ENCODE results near the gene SPTBN1.
A peak's percentile ranks its signal among the peaks of the same experiment; 100 is the strongest.

SPTBN1 gene

GRCh38 chr2:54572636-54573536 is 116.8 kb downstream of the SPTBN1 start:
- Histone ChIP-seq H3K36me3 (ENCODE audit: insufficient read depth, low read length) (no peaks in the 10 kb centered on the region), H3K4me3 (peak overlapping the region; percentile 65), H3K9me3 (ENCODE audit: low read depth, low read length) (no peaks in the 10 kb centered on the region), H3K9ac (ENCODE audit: insufficient read length) (peak overlapping the region; percentile 32), H3K27ac (peak overlapping the region; percentile 79)
- TF ChIP-seq FOXP2 (optimal IDR thresholded peaks at IDR 0.05; ENCODE audit: control extremely low read depth, extremely low read length, insufficient read depth): no peak
- no peak for TF ChIP-seq EZH2 (IDR thresholded peaks at IDR 0.05)
- TF ChIP-seq POLR2AphosphoS5 (IDR thresholded peaks at IDR 0.05; ENCODE audit: borderline replicate concordance, low read depth, low read length): no peak
- no peak for DNase-seq (ENCODE audit: low read depth, low spot score)

GRCh38 chr2:54573537-54573919 is 117.4 kb downstream of the SPTBN1 start:
- Histone ChIP-seq H3K4me3 (no peak overlapping the region), H3K27ac (peak overlapping the region; percentile 49), H3K36me3 (ENCODE audit: insufficient read depth, low read length) (no peaks in the 10 kb centered on the region), H3K9me3 (ENCODE audit: low read depth, low read length) (no peaks in the 10 kb centered on the region), H3K9ac (ENCODE audit: insufficient read length) (no peak overlapping the region)
- TF ChIP-seq FOXP2 (optimal IDR thresholded peaks at IDR 0.05; ENCODE audit: control extremely low read depth, extremely low read length, insufficient read depth): no peak
- TF ChIP-seq POLR2AphosphoS5 (IDR thresholded peaks at IDR 0.05; ENCODE audit: borderline replicate concordance, low read depth, low read length): no peak; the same call in 1 of the 2 replicates
- no peak for TF ChIP-seq EZH2 (IDR thresholded peaks at IDR 0.05)
- no peak for DNase-seq (ENCODE audit: low read depth, low spot score)

- H3K9me3 ChIP-seq (ENCODE audit: low read depth, low read length): no peaks in the 10 kb centered on the region
- H3K9ac ChIP-seq (ENCODE audit: insufficient read length): no peak overlapping the region
- H3K27ac ChIP-seq: no peak overlapping the region
- no peak overlapping the region for H3K4me3 ChIP-seq
- no peak for DNase-seq (ENCODE audit: low read depth, low spot score)
- no peaks in the 10 kb centered on the region for H3K36me3 ChIP-seq (ENCODE audit: insufficient read depth, low read length)
- TF ChIP-seq POLR2AphosphoS5 (IDR thresholded peaks at IDR 0.05; ENCODE audit: borderline replicate concordance, low read depth, low read length) (no peak), FOXP2 (optimal IDR thresholded peaks at IDR 0.05; ENCODE audit: control extremely low read depth, extremely low read length, insufficient read depth) (no peak), EZH2 (IDR thresholded peaks at IDR 0.05) (no peak)
Observed at GRCh38 chr2:54574107-54574859, 118.2 kb downstream of the SPTBN1 start.

- Histone ChIP-seq H3K9ac (ENCODE audit: insufficient read length) (no peak overlapping the region), H3K36me3 (ENCODE audit: insufficient read depth, low read length) (no peaks in the 10 kb centered on the region), H3K27ac (no peak overlapping the region), H3K9me3 (ENCODE audit: low read depth, low read length) (no peaks in the 10 kb centered on the region), H3K4me3 (no peak overlapping the region)
- TF ChIP-seq FOXP2 (optimal IDR thresholded peaks at IDR 0.05; ENCODE audit: control extremely low read depth, extremely low read length, insufficient read depth) (no peak), POLR2AphosphoS5 (IDR thresholded peaks at IDR 0.05; ENCODE audit: borderline replicate concordance, low read depth, low read length) (no peak), EZH2 (IDR thresholded peaks at IDR 0.05) (no peak)
- no peak for DNase-seq (ENCODE audit: low read depth, low spot score)
Observed at GRCh38 chr2:54574860-54575247, 118.7 kb downstream of the SPTBN1 start.

- H3K9me3 ChIP-seq (ENCODE audit: low read depth, low read length): no peaks in the 10 kb centered on the region
- no peak for DNase-seq (ENCODE audit: low read depth, low spot score)
- no peak overlapping the region for H3K4me3 ChIP-seq
- no peaks in the 10 kb centered on the region for H3K36me3 ChIP-seq (ENCODE audit: insufficient read depth, low read length)
- H3K27ac ChIP-seq: no peak overlapping the region
- H3K9ac ChIP-seq (ENCODE audit: insufficient read length): no peak overlapping the region
- TF ChIP-seq EZH2 (IDR thresholded peaks at IDR 0.05) (no peak), FOXP2 (optimal IDR thresholded peaks at IDR 0.05; ENCODE audit: control extremely low read depth, extremely low read length, insufficient read depth) (no peak), POLR2AphosphoS5 (IDR thresholded peaks at IDR 0.05; ENCODE audit: borderline replicate concordance, low read depth, low read length) (no peak)
Observed at GRCh38 chr2:54575379-54575888, 119.3 kb downstream of the SPTBN1 start.

GRCh38 chr2:54577035-54577434 is 120.9 kb downstream of the SPTBN1 start:
- no peak for DNase-seq (ENCODE audit: low read depth, low spot score)

GRCh38 chr2:54577944-54578647 is 122.0 kb downstream of the SPTBN1 start:
- TF ChIP-seq EZH2 (IDR thresholded peaks at IDR 0.05) (no peak), POLR2AphosphoS5 (IDR thresholded peaks at IDR 0.05; ENCODE audit: borderline replicate concordance, low read depth, low read length) (no peak), FOXP2 (optimal IDR thresholded peaks at IDR 0.05; ENCODE audit: control extremely low read depth, extremely low read length, insufficient read depth) (no peak)
- Histone ChIP-seq H3K27ac (no peak overlapping the region), H3K36me3 (ENCODE audit: insufficient read depth, low read length) (no peaks in the 10 kb centered on the region), H3K4me3 (no peak overlapping the region), H3K9ac (ENCODE audit: insufficient read length) (no peak overlapping the region), H3K9me3 (ENCODE audit: low read depth, low read length) (no peaks in the 10 kb centered on the region)
- DNase-seq (ENCODE audit: low read depth, low spot score): no peak

More at GRCh38 chr2:54577035-54577434, 120.9 kb downstream of the SPTBN1 start:
- no peaks in the 10 kb centered on the region for H3K36me3 ChIP-seq (ENCODE audit: insufficient read depth, low read length)
- H3K9me3 ChIP-seq (ENCODE audit: low read depth, low read length): no peaks in the 10 kb centered on the region
- no peak overlapping the region for H3K4me3 ChIP-seq
- H3K9ac ChIP-seq (ENCODE audit: insufficient read length): no peak overlapping the region
- H3K27ac ChIP-seq: no peak overlapping the region
- no peak for TF ChIP-seq POLR2AphosphoS5 (IDR thresholded peaks at IDR 0.05; ENCODE audit: borderline replicate concordance, low read depth, low read length)

GRCh38 chr2:54578648-54579045 is 122.5 kb downstream of the SPTBN1 start:
- no peak for TF ChIP-seq EZH2 (IDR thresholded peaks at IDR 0.05)
- no peak for TF ChIP-seq POLR2AphosphoS5 (IDR thresholded peaks at IDR 0.05; ENCODE audit: borderline replicate concordance, low read depth, low read length)
- no peak for TF ChIP-seq FOXP2 (optimal IDR thresholded peaks at IDR 0.05; ENCODE audit: control extremely low read depth, extremely low read length, insufficient read depth)
- no peak overlapping the region for H3K4me3 ChIP-seq
- DNase-seq (ENCODE audit: low read depth, low spot score): no peak
- H3K27ac ChIP-seq: no peak overlapping the region
- H3K36me3 ChIP-seq (ENCODE audit: insufficient read depth, low read length): no peaks in the 10 kb centered on the region
- H3K9me3 ChIP-seq (ENCODE audit: low read depth, low read length): no peaks in the 10 kb centered on the region
- H3K9ac ChIP-seq (ENCODE audit: insufficient read length): no peak overlapping the region
